ENCODE results near the gene CBL. TPM values are rescaled to one million over a fixed set of nuclear protein-coding genes. Genes with fewer than 3 reads are reported as not detected.

Gene CBL
- total RNA-seq, 3 donors from 2014 or later: 11.0 to 24.4 (median 13.1) TPM

DNA sequence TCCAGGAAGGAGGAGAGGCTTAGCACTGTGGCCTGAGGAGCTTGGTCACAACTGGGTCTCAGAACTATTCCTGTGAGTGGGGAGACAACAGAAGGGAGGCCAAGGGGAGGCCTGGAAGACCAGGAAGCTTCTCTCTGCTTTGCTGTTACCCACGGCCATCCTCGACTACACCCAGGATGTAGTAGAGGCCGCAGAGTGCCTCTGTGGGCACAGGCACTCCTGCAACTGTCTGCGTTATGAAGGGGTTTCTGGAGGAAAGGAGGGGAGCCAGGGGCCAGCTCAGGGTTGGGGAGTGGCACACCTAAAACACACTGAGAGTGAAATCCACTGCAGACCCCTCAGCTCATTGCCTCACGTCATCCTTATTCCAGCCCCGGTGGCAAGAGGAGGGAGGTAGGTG lies 144.2 kb downstream of the CBL start:
- Histone ChIP-seq H3K9me3 (no peaks in the 10 kb centered on the region), H3K4me3 (no peak overlapping the region), H3K36me3 (ENCODE audit: low read depth) (no peaks in the 10 kb centered on the region), H3K4me1 (ENCODE audit: low read depth) (peaks cover 6% of the 10 kb centered on the region)
- DNase-seq: no peak
- no peak for ATAC-seq
- TF ChIP-seq, protein P1, sequence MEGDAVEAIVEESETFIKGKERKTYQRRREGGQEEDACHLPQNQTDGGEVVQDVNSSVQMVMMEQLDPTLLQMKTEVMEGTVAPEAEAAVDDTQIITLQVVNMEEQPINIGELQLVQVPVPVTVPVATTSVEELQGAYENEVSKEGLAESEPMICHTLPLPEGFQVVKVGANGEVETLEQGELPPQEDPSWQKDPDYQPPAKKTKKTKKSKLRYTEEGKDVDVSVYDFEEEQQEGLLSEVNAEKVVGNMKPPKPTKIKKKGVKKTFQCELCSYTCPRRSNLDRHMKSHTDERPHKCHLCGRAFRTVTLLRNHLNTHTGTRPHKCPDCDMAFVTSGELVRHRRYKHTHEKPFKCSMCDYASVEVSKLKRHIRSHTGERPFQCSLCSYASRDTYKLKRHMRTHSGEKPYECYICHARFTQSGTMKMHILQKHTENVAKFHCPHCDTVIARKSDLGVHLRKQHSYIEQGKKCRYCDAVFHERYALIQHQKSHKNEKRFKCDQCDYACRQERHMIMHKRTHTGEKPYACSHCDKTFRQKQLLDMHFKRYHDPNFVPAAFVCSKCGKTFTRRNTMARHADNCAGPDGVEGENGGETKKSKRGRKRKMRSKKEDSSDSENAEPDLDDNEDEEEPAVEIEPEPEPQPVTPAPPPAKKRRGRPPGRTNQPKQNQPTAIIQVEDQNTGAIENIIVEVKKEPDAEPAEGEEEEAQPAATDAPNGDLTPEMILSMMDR (IDR thresholded peaks at IDR 0.05): no peak
- intact Hi-C loops (cut with DNase I, micrococcal nuclease): loop anchor here in 1 of 2 donors (5.0 kb wide), 1 partner anchor 127 kb away; no protein-coding TSS in a partner anchor

DNA sequence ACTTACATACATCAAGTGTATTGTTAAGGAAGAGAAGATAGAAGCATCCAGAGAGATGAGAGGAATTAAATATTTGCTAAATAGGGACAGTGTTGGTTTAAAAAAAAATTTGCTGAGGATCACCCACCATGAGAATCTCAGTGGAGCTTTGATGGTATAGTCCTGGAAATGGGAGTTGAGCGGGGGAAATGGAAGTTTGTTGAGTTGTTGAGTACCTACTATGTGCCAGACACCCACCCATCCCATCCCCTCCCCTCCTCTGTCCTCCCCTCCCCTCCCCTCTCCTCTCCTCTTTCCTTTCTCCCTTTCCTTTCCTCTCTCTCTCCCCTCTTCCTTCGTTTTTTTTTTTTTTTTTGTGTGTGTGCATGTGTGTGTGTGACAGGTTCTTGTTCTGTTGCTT lies 145.1 kb downstream of the CBL start:
- Histone ChIP-seq H3K4me1 (ENCODE audit: low read depth) (peaks cover 6% of the 10 kb centered on the region), H3K4me3 (no peak overlapping the region), H3K36me3 (ENCODE audit: low read depth) (no peaks in the 10 kb centered on the region), H3K9me3 (no peaks in the 10 kb centered on the region)
- DNase-seq: no peak
- intact Hi-C loops (cut with DNase I, micrococcal nuclease): loop anchor here in 1 of 2 donors (5.0 kb wide), 1 partner anchor 126 kb away; no protein-coding TSS in a partner anchor
- TF ChIP-seq, protein P1 (IDR thresholded peaks at IDR 0.05): no peak
- ATAC-seq: no peak

DNA sequence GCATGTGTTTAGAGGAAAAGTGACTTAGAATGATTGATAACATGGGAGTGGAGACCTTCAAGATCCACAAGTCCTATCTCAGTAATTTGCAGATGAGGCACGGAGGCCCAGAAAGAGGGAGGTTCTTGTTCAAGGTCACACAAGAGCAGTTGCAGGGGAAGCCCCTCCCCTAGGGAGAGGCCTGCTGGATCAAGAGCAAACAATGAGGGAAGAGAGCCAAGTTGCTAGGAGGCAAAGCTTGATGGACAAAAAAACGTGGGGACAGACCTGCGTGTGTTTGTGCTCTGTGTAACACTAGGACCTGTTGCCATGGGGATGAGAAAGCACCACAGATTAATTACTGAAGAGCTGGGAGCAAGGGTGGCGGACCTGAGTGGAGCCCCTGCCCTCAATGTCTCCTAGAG lies 146.7 kb downstream of the CBL start:
- peak; percentile 57 for ATAC-seq
- TF ChIP-seq, protein P1 (IDR thresholded peaks at IDR 0.05): no peak
- H3K9me3 ChIP-seq: no peaks in the 10 kb centered on the region
- no peaks in the 10 kb centered on the region for H3K36me3 ChIP-seq (ENCODE audit: low read depth)
- H3K4me3 ChIP-seq: no peak overlapping the region
- DNase-seq: peak in 2 of 3 donors; percentile 35 to 44
- intact Hi-C loops (cut with DNase I, micrococcal nuclease): loop anchor here in 1 of 2 donors (5.0 kb wide), 1 partner anchor 124 kb away; no protein-coding TSS in a partner anchor
- peaks cover 11% of the 10 kb centered on the region for H3K4me1 ChIP-seq (ENCODE audit: low read depth)

DNA sequence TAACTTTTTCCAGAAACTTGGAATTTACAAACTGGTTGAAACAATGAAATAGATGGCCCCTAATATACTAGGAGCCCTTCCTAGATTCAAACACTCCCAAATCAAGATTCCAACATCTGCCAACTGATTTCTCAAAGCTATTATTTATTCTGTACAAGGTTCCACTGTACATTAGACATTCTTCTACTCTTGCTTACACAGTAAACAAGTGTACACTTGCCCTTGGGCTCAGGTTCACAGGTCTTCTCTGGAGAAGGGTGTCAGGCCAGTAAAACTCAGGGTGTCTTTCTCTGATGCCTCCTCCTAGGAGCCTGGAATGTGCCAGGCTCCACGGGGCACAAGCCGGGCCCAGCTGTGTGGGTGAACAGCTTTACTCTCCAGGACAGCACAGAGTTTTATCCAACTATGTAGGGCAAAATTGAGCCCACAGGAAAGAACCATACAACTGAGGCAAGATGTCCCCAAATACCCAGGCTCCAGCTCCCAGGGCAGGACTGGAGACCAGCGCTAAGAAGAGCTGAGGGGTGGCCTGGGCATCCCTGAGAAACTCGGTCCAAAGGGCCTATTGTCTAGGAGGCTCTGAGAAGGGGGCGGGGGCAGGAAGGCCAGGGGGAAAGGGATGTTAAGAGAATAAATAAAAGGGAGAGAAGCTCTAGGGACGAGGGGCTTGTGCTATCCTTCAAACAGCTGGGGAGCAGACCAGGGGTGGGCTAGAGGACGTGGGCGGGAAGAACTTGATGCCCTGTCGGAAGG lies 149.1 kb downstream of the CBL start:
- no peak overlapping the region for H3K4me3 ChIP-seq
- DNase-seq (no peak), ATAC-seq (no peak)
- TF ChIP-seq, protein P1 (IDR thresholded peaks at IDR 0.05): no peak
- H3K9me3 ChIP-seq: no peaks in the 10 kb centered on the region
- intact Hi-C loops (cut with DNase I, micrococcal nuclease): no loop called here
- H3K36me3 ChIP-seq (ENCODE audit: low read depth): no peaks in the 10 kb centered on the region
- peaks cover 11% of the 10 kb centered on the region for H3K4me1 ChIP-seq (ENCODE audit: low read depth)

DNA sequence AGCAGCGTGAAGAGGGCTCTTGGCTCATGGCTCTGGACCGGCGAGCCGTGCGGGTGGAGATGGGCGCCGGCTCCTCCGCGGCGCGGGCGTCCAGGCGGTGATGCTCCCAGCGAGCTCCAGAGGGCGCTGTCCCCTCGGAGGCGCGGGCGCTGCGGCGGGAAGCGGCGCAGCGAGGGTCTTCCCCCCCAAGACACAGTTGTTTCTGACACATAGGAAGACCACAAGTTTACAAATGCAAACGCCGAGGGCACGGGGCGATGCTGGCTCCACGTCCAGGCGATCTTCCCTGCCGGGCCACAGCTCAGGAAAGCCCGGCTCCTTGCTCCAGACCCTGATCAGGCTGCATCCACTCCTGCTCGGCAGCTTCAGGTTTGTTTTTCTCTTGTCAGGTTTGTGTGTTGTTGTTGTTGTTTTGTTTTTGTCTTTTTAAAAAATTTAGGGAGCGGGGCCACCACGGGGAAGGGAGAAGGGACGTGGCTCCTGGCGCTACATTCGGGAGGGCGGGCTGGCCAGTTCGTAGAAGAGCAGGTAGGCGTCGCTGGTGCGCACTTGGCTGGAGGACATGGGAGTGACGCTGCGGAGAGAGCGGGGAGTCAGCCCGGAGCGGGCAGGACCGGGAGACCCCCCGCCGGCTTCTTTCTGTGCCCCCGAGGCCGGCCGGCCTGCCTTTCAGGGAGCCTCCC lies 150.4 kb downstream of the CBL start:
- Histone ChIP-seq H3K4me1 (ENCODE audit: low read depth) (peaks cover 11% of the 10 kb centered on the region), H3K4me3 (no peak overlapping the region), H3K9me3 (no peaks in the 10 kb centered on the region), H3K36me3 (ENCODE audit: low read depth) (no peaks in the 10 kb centered on the region)
- TF ChIP-seq, protein P1 (IDR thresholded peaks at IDR 0.05): peak; percentile 81
- peak; percentile 91 for ATAC-seq
- DNase-seq: peak; percentile 85 to 89 (median 88)
- intact Hi-C loops (cut with DNase I, micrococcal nuclease): no loop called here
